ENCODE results near the gene STN1. TPM values are rescaled to one million over a fixed set of nuclear protein-coding genes. Genes with fewer than 3 reads are reported as not detected.

Gene STN1
- polyA plus RNA-seq, 3 donors from 2014 or later: 81.1 to 101 (median 82.8) TPM

DNA sequence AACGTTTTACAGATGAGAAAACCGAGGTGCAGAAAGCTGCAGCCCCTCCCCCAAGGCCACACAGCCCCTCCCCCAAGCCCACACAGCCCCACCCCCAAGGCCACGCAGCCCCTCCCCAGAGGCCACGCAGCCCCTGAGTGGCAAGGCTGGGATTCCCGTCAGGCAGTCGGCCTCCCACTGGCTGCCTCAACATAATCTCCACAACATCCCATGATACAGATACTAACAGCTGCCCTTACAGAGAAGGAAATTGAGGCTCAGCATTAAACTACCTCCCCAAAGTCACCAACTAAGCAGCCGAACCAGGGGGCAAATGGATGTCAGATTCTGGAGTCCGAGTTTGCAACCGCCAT lies 78.5 kb downstream of the STN1 start:
- H3K36me3 Mint-ChIP-seq: no peaks in the 10 kb centered on the region
- H3K4me1 Mint-ChIP-seq: no peaks in the 10 kb centered on the region
- peaks cover 0 to 2% (median 0%) of the 10 kb centered on the region in 3 donors for H3K27me3 Mint-ChIP-seq (ENCODE audit: low read depth in 3 of 3)
- H3K27ac Mint-ChIP-seq: no peak overlapping the region
- DNase-seq: no peak
- H3K9me3 Mint-ChIP-seq: no peaks in the 10 kb centered on the region
- no peak overlapping the region for H3K4me3 Mint-ChIP-seq

DNA sequence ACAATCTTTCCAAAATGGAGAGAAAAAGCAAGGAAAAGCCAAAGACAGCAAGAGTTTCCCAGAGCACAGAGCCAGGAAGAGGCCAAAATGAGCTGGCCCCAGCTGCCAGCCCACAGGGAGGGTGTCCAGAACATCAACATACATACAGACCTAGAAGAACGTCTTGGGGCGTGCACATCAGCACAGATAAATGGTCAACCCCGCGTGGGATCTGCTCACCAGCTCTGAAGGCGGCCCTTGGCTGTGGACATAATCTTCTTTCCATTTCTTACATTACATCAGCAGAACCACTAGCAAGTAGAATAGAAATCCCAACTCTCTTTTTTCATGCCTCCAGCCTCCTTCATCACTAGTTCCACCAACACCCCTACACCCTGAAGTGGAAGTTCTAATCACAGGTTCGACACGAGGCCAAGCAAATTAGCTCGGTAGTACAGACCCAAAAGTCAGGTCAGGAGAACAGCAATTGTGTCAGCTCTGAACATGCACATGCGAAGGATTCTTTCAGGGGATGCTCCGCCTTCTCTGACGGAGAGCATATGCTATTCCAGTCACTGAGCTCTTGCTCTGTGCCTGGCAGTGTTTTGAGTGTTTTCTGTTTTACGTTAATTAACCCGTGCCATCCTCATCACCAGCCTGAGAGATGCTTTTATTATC lies 79.0 kb downstream of the STN1 start:
- H3K27ac Mint-ChIP-seq: peak overlapping the region in 1 of 6 donors; percentile 9
- no peak overlapping the region for H3K4me3 Mint-ChIP-seq
- no peaks in the 10 kb centered on the region for H3K36me3 Mint-ChIP-seq
- DNase-seq: no peak
- peaks cover 0 to 2% (median 0%) of the 10 kb centered on the region in 3 donors for H3K27me3 Mint-ChIP-seq (ENCODE audit: low read depth in 3 of 3)
- H3K4me1 Mint-ChIP-seq: no peaks in the 10 kb centered on the region
- no peaks in the 10 kb centered on the region for H3K9me3 Mint-ChIP-seq

DNA sequence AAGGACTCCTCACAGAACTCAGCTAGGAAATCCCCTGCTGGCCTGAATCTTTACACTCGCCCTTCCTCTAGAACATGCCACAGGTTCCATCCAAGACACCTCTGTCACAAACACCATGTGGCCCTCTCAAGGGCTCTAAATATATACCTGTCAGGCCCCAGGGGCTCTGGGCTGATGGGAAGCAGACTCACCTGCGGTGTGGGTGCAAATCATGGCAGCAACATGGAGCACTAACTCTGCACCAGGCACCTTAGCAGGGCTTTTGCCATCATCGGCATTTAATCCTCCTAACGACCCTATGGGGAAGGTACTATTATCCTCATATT lies 80.0 kb downstream of the STN1 start:
- no peaks in the 10 kb centered on the region for H3K4me1 Mint-ChIP-seq
- no peak overlapping the region for H3K27ac Mint-ChIP-seq
- no peaks in the 10 kb centered on the region for H3K36me3 Mint-ChIP-seq
- DNase-seq: no peak
- H3K27me3 Mint-ChIP-seq (ENCODE audit: low read depth in 3 of 3): peaks cover 0 to 2% (median 0%) of the 10 kb centered on the region in 3 donors
- H3K9me3 Mint-ChIP-seq: peaks cover 0 to 3% (median 1%) of the 10 kb centered on the region in 6 donors
- H3K4me3 Mint-ChIP-seq: no peak overlapping the region

DNA sequence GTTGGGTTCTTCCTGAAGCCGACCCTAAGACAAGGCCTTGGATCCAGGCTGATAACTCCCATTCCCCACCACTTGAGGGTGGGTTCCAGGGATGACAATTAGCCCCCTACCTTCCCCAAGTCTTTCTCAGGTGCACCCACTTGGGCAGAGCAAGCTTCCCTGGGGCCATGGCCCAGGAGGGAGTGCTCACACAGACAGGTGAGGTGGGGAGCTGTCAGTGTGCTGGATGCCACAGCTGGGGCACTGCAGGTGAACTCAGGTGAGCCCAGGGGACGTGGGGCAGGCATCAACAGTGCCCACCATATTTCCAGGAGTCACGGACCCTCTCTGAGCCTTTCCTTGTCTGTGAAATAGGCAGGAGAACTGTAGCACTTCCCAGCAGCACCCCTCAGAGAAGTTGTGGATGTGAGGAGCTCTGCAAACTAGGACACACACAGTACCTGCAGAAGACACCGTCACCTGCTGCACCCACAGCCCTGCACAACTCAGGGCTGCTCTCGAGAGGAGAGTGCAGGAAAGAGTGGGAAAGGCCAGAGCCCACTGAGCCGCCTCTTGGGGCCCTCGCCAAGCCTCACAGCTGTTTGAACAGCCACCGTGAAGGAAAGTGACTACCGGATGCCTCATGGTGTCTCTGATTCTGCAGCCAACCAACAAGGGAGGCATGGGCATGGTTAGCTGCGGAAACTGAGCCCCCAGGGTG lies 80.5 kb downstream of the STN1 start:
- DNase-seq: no peak
- peaks cover 0 to 2% (median 0%) of the 10 kb centered on the region in 3 donors for H3K27me3 Mint-ChIP-seq (ENCODE audit: low read depth in 3 of 3)
- no peak overlapping the region for H3K4me3 Mint-ChIP-seq
- H3K27ac Mint-ChIP-seq: no peak overlapping the region
- no peaks in the 10 kb centered on the region for H3K36me3 Mint-ChIP-seq
- no peaks in the 10 kb centered on the region for H3K4me1 Mint-ChIP-seq
- H3K9me3 Mint-ChIP-seq: peaks cover 0 to 5% (median 1%) of the 10 kb centered on the region in 6 donors

DNA sequence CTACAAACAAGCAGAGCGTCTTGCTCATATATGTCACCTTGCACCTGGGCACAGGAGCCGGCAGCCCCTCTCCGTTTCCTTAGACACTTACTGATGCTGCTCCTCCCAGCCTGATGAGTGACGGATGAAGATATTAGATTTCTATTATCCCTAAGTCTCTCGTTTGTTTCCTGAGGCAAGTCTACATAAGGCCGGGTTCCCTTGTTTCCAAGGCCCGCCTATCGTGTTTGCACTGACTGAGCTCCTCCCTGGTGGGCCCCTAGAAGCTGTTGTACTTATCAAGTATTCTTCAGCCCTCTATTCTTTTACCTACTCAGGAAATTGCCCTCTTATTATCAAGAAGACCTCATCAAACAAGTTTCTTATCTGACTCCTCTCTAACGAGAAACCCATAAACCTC lies 81.1 kb downstream of the STN1 start:
- DNase-seq: no peak
- no peaks in the 10 kb centered on the region for H3K36me3 Mint-ChIP-seq
- no peak overlapping the region for H3K27ac Mint-ChIP-seq
- H3K4me3 Mint-ChIP-seq: no peak overlapping the region
- H3K4me1 Mint-ChIP-seq: no peaks in the 10 kb centered on the region
- H3K9me3 Mint-ChIP-seq: peaks cover 0 to 5% (median 3%) of the 10 kb centered on the region in 6 donors
- peaks cover 0 to 2% (median 0%) of the 10 kb centered on the region in 3 donors for H3K27me3 Mint-ChIP-seq (ENCODE audit: low read depth in 3 of 3)

DNA sequence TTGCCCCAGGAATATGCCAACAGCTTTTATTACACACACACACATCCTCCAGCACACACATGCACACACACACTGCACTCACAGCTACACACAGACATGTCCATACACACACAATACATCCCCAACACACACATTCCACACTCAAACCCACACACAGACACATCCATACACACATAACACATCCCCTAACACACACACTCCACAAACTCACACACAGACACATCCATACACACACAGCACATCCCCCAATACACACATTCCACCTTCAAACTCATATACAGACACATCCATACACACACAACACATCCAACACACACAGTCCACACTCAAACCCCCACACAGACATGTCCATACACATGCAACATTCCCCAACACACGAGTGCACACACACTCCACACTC lies 81.7 kb downstream of the STN1 start:
- peaks cover 0 to 6% (median 3%) of the 10 kb centered on the region in 6 donors for H3K9me3 Mint-ChIP-seq
- no peak overlapping the region for H3K4me3 Mint-ChIP-seq

DNA sequence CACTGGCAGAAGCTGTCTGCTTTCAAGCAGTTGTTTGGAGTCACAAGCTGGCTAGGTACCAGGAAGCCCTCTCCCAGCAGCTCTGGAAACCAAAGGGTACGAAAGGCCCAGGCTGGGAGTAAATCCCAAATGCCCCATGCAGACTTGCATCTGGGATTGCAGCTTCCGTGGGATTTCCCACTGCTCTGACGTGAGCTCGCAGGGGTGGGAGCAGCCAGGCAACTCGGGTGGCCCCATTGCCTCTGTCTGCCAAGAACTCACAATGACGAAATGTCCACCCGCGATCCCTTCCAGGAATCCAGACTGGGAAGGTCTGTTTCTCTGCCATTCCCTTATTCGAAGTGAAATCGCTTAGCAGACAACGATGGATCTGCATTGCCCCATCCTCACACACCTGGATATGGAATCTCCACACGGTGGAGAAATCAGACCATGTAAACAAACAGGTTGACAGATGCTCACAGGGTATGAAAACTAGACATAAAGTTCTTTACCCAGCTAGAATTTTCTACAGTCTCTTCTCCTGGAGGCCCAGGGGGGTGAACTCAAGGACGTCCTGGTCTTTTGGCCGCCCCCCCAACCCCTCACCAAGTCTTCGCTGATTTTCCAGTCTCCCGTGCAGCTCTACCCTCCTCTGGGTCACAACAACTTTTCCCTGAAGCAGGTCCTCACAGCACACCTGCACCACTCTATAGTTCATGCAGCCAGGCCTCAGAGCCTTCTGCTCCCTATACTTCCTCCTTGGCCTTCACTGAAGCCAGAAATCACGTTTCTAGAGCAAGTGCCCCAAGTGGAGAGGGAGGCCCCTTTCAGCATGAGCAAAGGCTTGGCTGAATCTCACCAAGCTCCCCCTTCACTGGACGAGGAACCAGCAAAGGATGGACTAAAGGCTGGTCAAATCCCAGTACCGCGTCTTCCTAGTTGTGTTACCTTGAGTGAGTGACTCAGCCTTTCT lies 82.6 kb downstream of the STN1 start:
- Mint-ChIP-seq H3K27me3 (ENCODE audit: low read depth in 3 of 3) (peaks cover 0 to 4% (median under 1%) of the 10 kb centered on the region in 3 donors), H3K4me1 (no peaks in the 10 kb centered on the region), H3K9me3 (peaks cover 0 to 6% (median 3%) of the 10 kb centered on the region in 6 donors), H3K36me3 (no peaks in the 10 kb centered on the region), H3K27ac (peak overlapping the region in 1 of 6 donors; percentile 71), H3K4me3 (no peak overlapping the region)
- no peak for DNase-seq

More for the DNA sequence above, 81.7 kb downstream of the STN1 start:
- no peak for DNase-seq
- no peaks in the 10 kb centered on the region for H3K36me3 Mint-ChIP-seq
- H3K27me3 Mint-ChIP-seq (ENCODE audit: low read depth in 3 of 3): peaks cover 0 to 4% (median 0%) of the 10 kb centered on the region in 3 donors
- H3K4me1 Mint-ChIP-seq: no peaks in the 10 kb centered on the region
- H3K27ac Mint-ChIP-seq: no peak overlapping the region

DNA sequence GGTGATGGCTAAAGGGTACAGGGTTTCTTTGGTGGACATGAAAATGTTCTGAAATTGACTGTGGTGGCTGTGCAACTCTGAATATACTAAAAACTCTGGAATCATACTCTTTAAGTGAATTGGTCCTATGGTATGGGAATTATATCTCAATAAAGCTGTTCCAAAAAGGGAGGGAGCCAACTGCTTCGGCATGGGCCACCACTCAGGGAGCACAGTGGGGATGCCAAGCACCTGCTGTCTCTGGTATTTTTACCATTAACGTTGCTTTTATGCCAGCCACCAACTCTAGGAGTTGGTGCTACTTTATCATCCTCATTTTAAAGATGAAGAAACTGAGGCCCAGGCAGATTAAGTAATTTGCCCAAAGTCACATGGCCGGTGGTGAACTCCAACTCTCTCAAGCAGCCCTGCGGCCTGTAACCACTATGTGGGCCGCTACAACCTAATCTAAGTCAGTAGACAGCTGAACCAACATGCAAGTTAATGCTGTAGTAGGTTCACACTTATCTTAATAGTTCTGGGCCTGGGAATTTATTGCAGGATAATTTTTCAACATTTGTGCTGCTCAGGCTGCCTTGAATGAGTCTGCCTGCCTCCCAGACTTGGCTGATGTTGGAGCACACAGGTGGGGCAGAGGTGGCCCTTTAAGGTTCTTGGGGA lies 83.4 kb downstream of the STN1 start:
- Mint-ChIP-seq H3K27ac (no peak overlapping the region), H3K27me3 (ENCODE audit: low read depth in 3 of 3) (peaks cover 0 to 4% (median 3%) of the 10 kb centered on the region in 3 donors), H3K4me3 (no peak overlapping the region), H3K9me3 (peaks cover 0 to 6% (median 3%) of the 10 kb centered on the region in 6 donors), H3K4me1 (no peaks in the 10 kb centered on the region), H3K36me3 (no peaks in the 10 kb centered on the region)
- DNase-seq: no peak

DNA sequence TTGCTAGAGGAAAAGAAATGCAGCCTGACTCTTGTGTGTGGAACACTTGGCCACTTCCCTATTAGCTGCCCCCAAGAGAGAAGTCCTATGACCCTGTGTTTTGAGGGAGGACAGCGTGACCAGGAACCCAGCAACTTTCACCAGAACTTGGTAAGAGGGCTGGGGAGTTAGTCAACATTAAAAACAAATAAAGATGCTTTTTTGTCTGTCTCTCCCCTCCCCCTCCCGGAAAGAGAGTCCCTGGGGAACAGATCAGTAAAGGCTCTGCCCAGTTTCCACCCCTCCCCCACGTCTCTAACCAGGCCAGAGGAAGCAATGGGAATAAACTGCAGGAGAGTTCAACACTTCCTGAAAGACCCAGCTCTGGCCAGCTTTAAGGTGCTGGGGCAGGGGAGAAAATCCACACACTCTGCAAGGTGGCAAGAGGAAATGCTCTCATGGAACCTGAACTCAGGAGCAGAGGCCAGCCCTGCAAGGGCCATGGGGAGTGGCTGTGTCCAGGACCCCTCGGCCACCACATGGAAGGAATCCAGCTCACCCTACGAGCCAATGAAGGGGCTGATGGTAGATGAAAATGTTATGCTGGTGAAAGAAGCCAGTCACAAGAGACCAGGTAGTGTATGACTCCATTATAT lies 84.1 kb downstream of the STN1 start:
- Mint-ChIP-seq H3K36me3 (no peaks in the 10 kb centered on the region), H3K27me3 (ENCODE audit: low read depth in 3 of 3) (peaks cover 0 to 3% (median 2%) of the 10 kb centered on the region in 3 donors), H3K4me1 (no peaks in the 10 kb centered on the region), H3K27ac (no peak overlapping the region), H3K9me3 (peaks cover 0 to 6% (median 3%) of the 10 kb centered on the region in 6 donors), H3K4me3 (no peak overlapping the region)
- DNase-seq: no peak

DNA sequence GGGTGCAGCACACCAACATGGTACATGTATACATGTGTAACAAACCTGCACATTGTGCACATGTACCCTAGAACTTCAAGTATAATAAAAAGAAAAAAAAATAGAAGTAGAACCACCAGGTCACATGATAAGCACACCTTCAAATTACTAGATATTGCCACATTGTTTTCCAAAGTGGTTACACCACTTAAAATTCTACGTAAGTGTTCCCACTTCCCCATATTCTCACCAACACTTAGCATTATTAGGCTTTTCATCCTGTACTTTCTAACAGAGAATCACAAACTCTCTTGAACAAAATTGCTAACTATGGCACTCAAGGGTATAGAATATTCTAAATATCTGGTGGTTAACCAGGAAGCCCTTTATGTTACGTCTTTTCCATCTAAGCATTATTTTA lies 85.2 kb downstream of the STN1 start:
- Mint-ChIP-seq H3K9me3 (peaks cover 0 to 6% (median 3%) of the 10 kb centered on the region in 6 donors), H3K27me3 (ENCODE audit: low read depth in 3 of 3) (peaks cover 0 to 3% (median 2%) of the 10 kb centered on the region in 3 donors), H3K36me3 (no peaks in the 10 kb centered on the region), H3K27ac (no peak overlapping the region), H3K4me1 (no peaks in the 10 kb centered on the region), H3K4me3 (no peak overlapping the region)
- no peak for DNase-seq
